HG03060 (cell line): Measurements from ENCODE around the gene C2orf81.

Source experiments
- ATAC-seq: cut with Tn5 transposase; IDR thresholded peaks from one replicate; pipeline ENCODE4 v1.9.1; 2021; ENCODE audit warnings: low read depth, moderate number of reproducible peaks; ENCODE audit not compliant: unreplicated experiment

The C2orf81 gene

GRCh38 chr2:74392449-74392743 lies 29.0 kb downstream of the C2orf81 start:
- no peak for ATAC-seq

- no peak for ATAC-seq
Measured at GRCh38 chr2:74391580-74392448, 29.6 kb downstream of the C2orf81 start.

- ATAC-seq: no peak
Measured at GRCh38 chr2:74391209-74391579, 30.2 kb downstream of the C2orf81 start.

GRCh38 chr2:74390606-74391005 lies 30.8 kb downstream of the C2orf81 start:
- no peak for ATAC-seq

- no peak for ATAC-seq
Measured at GRCh38 chr2:74387346-74387745, 34.1 kb downstream of the C2orf81 start.

GRCh38 chr2:74385396-74385795 lies 36.0 kb downstream of the C2orf81 start:
- ATAC-seq: no peak

- no peak for ATAC-seq
Measured at GRCh38 chr2:74384051-74384450, 37.4 kb downstream of the C2orf81 start.

GRCh38 chr2:74383254-74383653 lies 38.2 kb downstream of the C2orf81 start:
- ATAC-seq: no peak

GRCh38 chr2:74381751-74382150 lies 39.7 kb downstream of the C2orf81 start:
- no peak for ATAC-seq

GRCh38 chr2:74379851-74380789 lies 41.3 kb downstream of the C2orf81 start, which contains the start of gene DCTN1:
DCTN1 (minus strand) TSS chr2:74380311; CDS start chr2:74380037, 274 bp downstream.
- no peak for ATAC-seq

- ATAC-seq: no peak
Measured at GRCh38 chr2:74378007-74378406, 43.4 kb downstream of the C2orf81 start.

- no peak for ATAC-seq
Measured at GRCh38 chr2:74375838-74376237, 45.6 kb downstream of the C2orf81 start.

- no peak for ATAC-seq
Measured at GRCh38 chr2:74374509-74375205, 46.8 kb downstream of the C2orf81 start.

- no peak for ATAC-seq
Measured at GRCh38 chr2:74373985-74374384, 47.4 kb downstream of the C2orf81 start.

GRCh38 chr2:74373221-74373676 lies 48.2 kb downstream of the C2orf81 start:
- ATAC-seq: no peak

- no peak for ATAC-seq
Measured at GRCh38 chr2:74372674-74373073, 48.7 kb downstream of the C2orf81 start.

GRCh38 chr2:74371421-74371820 lies 50.0 kb downstream of the C2orf81 start:
- no peak for ATAC-seq

- ATAC-seq: no peak
Measured at GRCh38 chr2:74369976-74370375, 51.4 kb downstream of the C2orf81 start.

- ATAC-seq: no peak
Measured at GRCh38 chr2:74368499-74368898, 52.9 kb downstream of the C2orf81 start.

GRCh38 chr2:74367789-74368188 lies 53.6 kb downstream of the C2orf81 start:
- no peak for ATAC-seq

- no peak for ATAC-seq
Measured at GRCh38 chr2:74366036-74366435, 55.4 kb downstream of the C2orf81 start.
